Activated CD8-positive, alpha-beta T cell treated with anti-CD3 and anti-CD28 coated beads for 36 hours (primary cell): ENCODE data around the gene MYL7. TPM values are rescaled to one million over a fixed set of nuclear protein-coding genes. Genes with fewer than 3 reads are reported as not detected.
A peak's percentile ranks its signal among the peaks of the same experiment; 100 is the strongest.

Source experiments
- ATAC-seq: fragments of 200-7000 bp; cut with Tn5 transposase; one replicate; pipeline ENCODE4 v1.10.0; 2021; ENCODE audit warnings: mild to moderate bottlenecking, moderate library complexity
- CTCF ChIA-PET: fragments of 350-600 bp; sonication (Branson Sonifier 250); formaldehyde crosslinking; loops from one replicate; lab custom pipeline; 2021; ENCODE audit warnings: antibody characterized with exemption; lab: Charles Lee
- POLR2A ChIA-PET: fragments of 350-600 bp; sonication (Branson Sonifier 250); formaldehyde crosslinking; loops from one replicate; lab custom pipeline; 2021; ENCODE audit warnings: antibody characterized with exemption; lab: Charles Lee
- DNase-seq: peaks from one replicate; pipeline ENCODE4 v3.0.0-alpha.2; 2020
- H3K27ac Mint-ChIP-seq: one replicate; pipeline ENCODE4 v1.8.0; 2021; ENCODE audit warnings: mild to moderate bottlenecking, mixed read lengths
- H3K27me3 Mint-ChIP-seq: one replicate; pipeline ENCODE4 v1.8.0; 2021; ENCODE audit warnings: mixed read lengths
- H3K36me3 Mint-ChIP-seq: one replicate; pipeline ENCODE4 v1.8.0; 2021; ENCODE audit warnings: low read depth, mixed read lengths
- H3K4me1 Mint-ChIP-seq: one replicate; pipeline ENCODE4 v1.8.0; 2021; ENCODE audit warnings: low read depth, mixed read lengths
- H3K4me3 Mint-ChIP-seq: one replicate; pipeline ENCODE4 v1.8.0; 2021; ENCODE audit warnings: mild to moderate bottlenecking, moderate library complexity, mixed read lengths
- H3K9me3 Mint-ChIP-seq: one replicate; pipeline ENCODE4 v1.8.0; 2021; ENCODE audit warnings: mixed read lengths
- CTCF ChIP-seq: fragments of 200-600 bp; IDR thresholded peaks from one replicate; pipeline ENCODE4 v1.8.0; 2022; ENCODE audit warnings: antibody characterized with exemption, mild to moderate bottlenecking
- intact Hi-C: fragments of 100-400 bp; cut with micrococcal nuclease; formaldehyde crosslinking; loops from one replicate; pipeline ENCODE4 v1.10.0; 2022
- total RNA-seq, 2 experiments: library from RNA; stranded (reverse); gene quantifications; one replicate each; pipeline ENCODE4 v1.2.3, GENCODE V29; 2021

The MYL7 gene
- total RNA-seq, 2 experiments from 2014 or later = not detected

GRCh38 chr7:44111761-44112160 lies 29.4 kb downstream of the MYL7 start:
- H3K4me1 Mint-ChIP-seq = no peaks in the 10 kb centered on the region
- no peaks in the 10 kb centered on the region for H3K9me3 Mint-ChIP-seq
- TF ChIP-seq CTCF = no peak
- H3K36me3 Mint-ChIP-seq = peaks cover 20% of the 10 kb centered on the region
- no peak overlapping the region for H3K27ac Mint-ChIP-seq
- ChIA-PET POLR2A (interaction anchor here (0.6 to 2.5 kb wide), 7 partner anchors 8 to 686 kb away, joined by 3 to 13 read pairs (median 5); partner anchors contain the start of gene POLD2), CTCF (interaction anchor here (1.0 kb wide), 1 partner anchor 11 kb away, joined by 3 read pairs; no protein-coding TSS in a partner anchor)
- H3K4me3 Mint-ChIP-seq = no peak overlapping the region
- ATAC-seq = no peak
- intact Hi-C loops = no loop called here
- H3K27me3 Mint-ChIP-seq = no peaks in the 10 kb centered on the region
- no peak for DNase-seq

GRCh38 chr7:44110719-44111635 lies 30.2 kb downstream of the MYL7 start:
- Mint-ChIP-seq H3K9me3 (no peaks in the 10 kb centered on the region), H3K27ac (no peak overlapping the region), H3K36me3 (peaks cover 20% of the 10 kb centered on the region), H3K27me3 (no peaks in the 10 kb centered on the region), H3K4me3 (no peak overlapping the region), H3K4me1 (peaks cover 3% of the 10 kb centered on the region)
- no peak for ATAC-seq
- no peak for DNase-seq
- ChIA-PET CTCF (interaction anchor here (1.0 kb wide), 1 partner anchor 12 kb away, joined by 3 read pairs; the partner anchor contains the start of gene POLD2), POLR2A (interaction anchor here (0.9 to 2.5 kb wide), 6 partner anchors 9 to 687 kb away, joined by 3 to 13 read pairs (median 4); partner anchors contain the start of gene POLD2)
- no peak for TF ChIP-seq CTCF
- intact Hi-C loops = no loop called here

- Mint-ChIP-seq H3K4me1 (peaks cover 12% of the 10 kb centered on the region), H3K27ac (no peak overlapping the region), H3K27me3 (peaks cover 2% of the 10 kb centered on the region), H3K4me3 (no peak overlapping the region), H3K36me3 (peaks cover 22% of the 10 kb centered on the region), H3K9me3 (no peaks in the 10 kb centered on the region)
- no peak for TF ChIP-seq CTCF
- intact Hi-C loops = no loop called here
- no peak for DNase-seq
- ChIA-PET POLR2A (interaction anchor here (0.8 to 1.4 kb wide), 5 partner anchors 10 to 64 kb away, joined by 3 to 4 read pairs (median 4); no protein-coding TSS in a partner anchor), CTCF (interaction anchor here (0.8 to 1.5 kb wide), 5 partner anchors 10 to 57 kb away, joined by 3 to 7 read pairs (median 3); no protein-coding TSS in a partner anchor)
- ATAC-seq = no peak
These were observed 31.1 kb downstream of the MYL7 start for GRCh38 chr7:44109991-44110390.

- H3K27ac Mint-ChIP-seq = no peak overlapping the region
- ChIA-PET POLR2A (interaction anchor here (0.6 to 1.4 kb wide), 7 partner anchors 10 to 63 kb away, joined by 3 to 4 read pairs (median 3); no protein-coding TSS in a partner anchor), CTCF (interaction anchor here (0.8 to 1.5 kb wide), 5 partner anchors 10 to 56 kb away, joined by 3 to 7 read pairs (median 3); no protein-coding TSS in a partner anchor)
- intact Hi-C loops = no loop called here
- DNase-seq (peak; percentile 18), ATAC-seq (no peak)
- no peaks in the 10 kb centered on the region for H3K9me3 Mint-ChIP-seq
- TF ChIP-seq CTCF = no peak
- peaks cover 14% of the 10 kb centered on the region for H3K4me1 Mint-ChIP-seq
- peaks cover 22% of the 10 kb centered on the region for H3K36me3 Mint-ChIP-seq
- H3K4me3 Mint-ChIP-seq = no peak overlapping the region
- peaks cover 2% of the 10 kb centered on the region for H3K27me3 Mint-ChIP-seq
These were observed 32.1 kb downstream of the MYL7 start for GRCh38 chr7:44108768-44109750.
